ENCODE results near the gene BRMS1L. TPM values are rescaled to one million over a fixed set of nuclear protein-coding genes. Genes with fewer than 3 reads are reported as not detected.

BRMS1L gene
- total and polyA plus RNA-seq, 5 donors from 2014 or later = 3.1 to 13.3 (median 4.2) TPM

Other genes with a start within 250 kb of the BRMS1L start
- 93.6 TPM for gene RALGAPA1, start 17.0 kb upstream of the BRMS1L start, total RNA-seq
- 10 to 100 TPM; 14.0 to 20.8 (median 20.0) TPM for gene RALGAPA1, start 17.0 kb upstream of the BRMS1L start, polyA plus RNA-seq

Data from CD4-positive, CD25-positive, alpha-beta regulatory T cell (primary cell).